ENCODE results near the gene EGFR.

The EGFR gene

DNA sequence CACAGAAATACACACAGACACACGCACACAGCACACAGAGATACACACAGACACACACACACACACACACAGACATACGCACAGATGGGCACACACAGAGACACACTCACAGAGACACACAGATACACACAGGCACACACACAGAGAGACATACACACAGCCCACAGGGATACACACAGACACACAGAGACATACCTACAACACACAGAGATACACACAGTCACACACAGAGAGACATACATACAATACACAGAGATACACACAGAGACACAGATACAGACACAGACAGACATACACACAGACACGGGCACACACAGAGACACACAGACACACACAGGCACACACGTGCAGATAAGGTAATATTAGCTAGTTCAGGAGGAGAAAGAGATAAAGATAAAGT lies 76.9 kb downstream of the EGFR start:
- no peak overlapping the region for H3K4me3 ChIP-seq (ENCODE audit: low read depth, low read length)
- TF ChIP-seq CTCF (IDR thresholded peaks at IDR 0.05; ENCODE audit: borderline replicate concordance, insufficient read depth, low read depth, low read length): no peak

DNA sequence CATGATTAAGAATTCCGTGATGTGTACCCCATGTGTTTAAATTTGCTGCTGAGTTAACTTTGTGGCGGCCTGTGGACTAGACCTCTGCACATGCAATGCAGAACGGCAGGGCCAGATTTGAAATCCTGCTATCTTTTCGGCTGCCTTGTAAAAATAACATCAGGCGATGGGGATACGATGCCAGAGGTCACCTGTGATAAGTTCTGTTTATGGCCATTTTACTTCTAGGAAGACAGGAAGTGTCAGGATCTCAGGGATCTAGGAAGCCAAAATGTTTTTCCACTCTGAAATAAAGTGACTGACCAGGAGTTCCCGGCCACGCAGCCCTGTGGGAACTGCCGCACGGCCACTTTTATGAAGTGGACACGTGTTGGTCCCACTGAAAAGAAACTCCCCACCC lies 77.5 kb downstream of the EGFR start:
- no peak for TF ChIP-seq CTCF (IDR thresholded peaks at IDR 0.05; ENCODE audit: borderline replicate concordance, insufficient read depth, low read depth, low read length)

GRCh38 chr7:55097100-55097499 lies 78.3 kb downstream of the EGFR start:
- no peak overlapping the region for H3K4me3 ChIP-seq (ENCODE audit: low read depth, low read length)
- no peak for TF ChIP-seq CTCF (IDR thresholded peaks at IDR 0.05; ENCODE audit: borderline replicate concordance, insufficient read depth, low read depth, low read length)

More for the DNA sequence above, 77.5 kb downstream of the EGFR start:
- H3K4me3 ChIP-seq (ENCODE audit: low read depth, low read length): no peak overlapping the region

- TF ChIP-seq CTCF (IDR thresholded peaks at IDR 0.05; ENCODE audit: borderline replicate concordance, insufficient read depth, low read depth, low read length): no peak
- H3K4me3 ChIP-seq (ENCODE audit: low read depth, low read length): no peak overlapping the region
Measured at GRCh38 chr7:55099066-55099820, 80.4 kb downstream of the EGFR start.

DNA sequence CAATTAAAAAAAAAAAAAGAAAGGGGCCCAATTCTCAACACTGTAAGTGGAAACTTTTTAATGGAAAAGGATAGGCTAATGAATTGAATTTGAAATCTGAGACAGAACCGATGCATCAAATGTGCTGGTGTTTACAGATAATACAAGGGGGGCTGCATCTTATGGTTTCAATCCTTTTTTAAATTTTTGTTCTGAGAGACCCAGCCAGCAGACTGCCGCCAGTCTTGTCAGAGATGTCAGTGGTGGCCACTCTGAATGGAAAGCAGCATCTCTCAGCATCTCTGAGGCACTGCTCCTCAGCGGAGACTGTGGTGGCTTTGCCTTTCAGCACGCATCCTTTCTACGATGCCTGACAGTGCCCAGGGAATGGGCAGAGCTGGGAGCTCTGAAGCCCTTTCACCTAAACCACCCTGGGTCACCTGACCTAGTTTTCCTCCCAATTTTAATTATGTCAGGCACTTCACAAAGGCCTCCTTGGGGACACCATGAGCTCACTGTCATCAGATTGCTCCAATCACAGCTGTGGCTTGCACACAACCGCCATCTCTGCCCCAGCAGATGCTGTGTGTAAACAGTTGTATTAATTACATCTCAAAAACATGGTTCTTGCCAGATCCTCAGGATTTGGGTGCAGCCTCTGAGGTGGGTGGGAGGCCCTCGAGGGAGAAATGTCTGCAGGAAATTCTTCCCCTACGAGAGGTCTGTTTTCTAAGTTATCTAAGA lies 81.2 kb downstream of the EGFR start:
- H3K4me3 ChIP-seq (ENCODE audit: low read depth, low read length): no peak overlapping the region
- no peak for TF ChIP-seq CTCF (IDR thresholded peaks at IDR 0.05; ENCODE audit: borderline replicate concordance, insufficient read depth, low read depth, low read length)

DNA sequence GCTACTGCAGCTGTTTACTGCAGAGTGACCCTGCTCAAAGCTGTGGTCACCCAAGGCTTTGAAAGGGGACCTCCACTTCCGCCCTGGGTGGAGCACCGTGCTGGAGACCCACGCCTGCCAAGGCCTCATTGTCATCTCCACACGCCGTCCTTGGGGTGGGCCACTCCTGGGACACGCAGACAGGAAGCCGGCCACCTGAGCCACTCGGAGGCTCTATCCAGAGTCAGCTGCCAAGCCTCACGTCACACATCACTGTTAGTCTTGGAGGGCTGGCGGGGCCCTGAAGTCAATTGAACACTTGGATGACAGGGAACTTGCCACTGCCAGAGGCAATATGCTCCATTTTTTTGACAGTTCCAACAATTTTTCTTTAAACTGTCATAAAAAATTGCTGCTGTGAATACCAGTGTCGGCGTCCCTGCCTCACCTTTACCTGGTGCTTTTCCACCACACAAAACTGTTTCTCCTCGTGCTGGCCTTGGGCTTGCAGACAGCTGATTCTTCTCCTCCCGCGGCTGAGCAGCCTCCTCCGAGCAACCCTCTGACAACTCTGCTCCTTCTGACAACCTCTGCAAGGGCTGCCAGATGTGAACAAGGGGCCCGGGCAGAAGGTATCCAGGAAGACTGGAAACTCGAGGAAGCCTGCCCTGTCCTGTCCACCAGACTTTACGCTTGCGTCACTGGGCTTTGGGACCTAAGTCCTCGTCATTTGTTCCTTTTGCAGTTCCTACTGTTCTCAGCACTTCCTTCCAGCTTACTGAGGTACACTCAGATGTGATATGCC lies 81.9 kb downstream of the EGFR start:
- no peak for TF ChIP-seq CTCF (IDR thresholded peaks at IDR 0.05; ENCODE audit: borderline replicate concordance, insufficient read depth, low read depth, low read length)
- H3K4me3 ChIP-seq (ENCODE audit: low read depth, low read length): no peak overlapping the region

All from GM12875 (cell line).